HG03175 (cell line): ENCODE results near the gene TMEM98.
"Not testable (repeated sequence)": the region's sequence is repeated elsewhere in the genome, so short reads cannot be mapped to it uniquely, and the experiment has no call there.

Experiments
- ATAC-seq: cut with Tn5 transposase; IDR thresholded peaks from one replicate; pipeline ENCODE4 v1.9.1; 2021; ENCODE audit warnings: mild to moderate bottlenecking, moderate library complexity; ENCODE audit not compliant: unreplicated experiment

Gene TMEM98

DNA sequence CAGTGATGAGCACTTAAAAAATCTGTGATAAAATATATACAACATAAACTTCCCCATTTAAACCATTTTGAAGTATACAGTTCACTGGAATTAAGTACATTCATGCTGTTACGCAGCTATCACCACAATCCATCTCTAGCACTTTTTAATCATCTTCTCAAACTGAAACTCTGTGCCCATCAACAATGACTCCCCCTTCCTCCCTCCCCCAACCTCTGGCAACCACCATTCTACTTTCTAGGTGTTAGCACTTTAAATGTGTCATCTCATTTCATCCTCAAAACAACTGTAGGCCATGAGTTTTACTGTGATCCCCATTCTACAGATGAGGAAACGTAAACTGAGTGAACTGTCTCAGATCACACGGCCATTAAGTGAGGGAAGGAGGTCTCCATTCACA lies 13.8 kb upstream of the TMEM98 start:
- no peak for ATAC-seq

DNA sequence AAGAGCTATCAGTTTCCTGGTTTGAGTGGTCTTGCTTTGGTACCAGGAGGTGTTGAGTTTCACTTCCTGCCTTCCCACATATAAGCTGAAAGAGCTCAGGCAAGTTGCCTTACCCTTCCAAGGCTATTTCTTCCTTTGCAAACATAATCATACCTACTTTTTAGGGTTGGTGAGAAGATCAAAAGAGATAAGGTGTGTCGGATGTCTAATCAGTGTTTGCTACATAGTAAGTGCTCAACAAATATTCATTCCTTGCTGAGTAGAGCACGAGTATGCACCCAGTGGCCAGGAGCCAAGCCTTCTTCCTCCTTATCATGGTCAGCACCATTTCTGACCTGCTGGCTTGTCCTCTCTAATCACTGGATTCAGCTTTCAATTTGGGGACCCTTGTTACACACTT lies 12.7 kb upstream of the TMEM98 start:
- ATAC-seq, result no peak

DNA sequence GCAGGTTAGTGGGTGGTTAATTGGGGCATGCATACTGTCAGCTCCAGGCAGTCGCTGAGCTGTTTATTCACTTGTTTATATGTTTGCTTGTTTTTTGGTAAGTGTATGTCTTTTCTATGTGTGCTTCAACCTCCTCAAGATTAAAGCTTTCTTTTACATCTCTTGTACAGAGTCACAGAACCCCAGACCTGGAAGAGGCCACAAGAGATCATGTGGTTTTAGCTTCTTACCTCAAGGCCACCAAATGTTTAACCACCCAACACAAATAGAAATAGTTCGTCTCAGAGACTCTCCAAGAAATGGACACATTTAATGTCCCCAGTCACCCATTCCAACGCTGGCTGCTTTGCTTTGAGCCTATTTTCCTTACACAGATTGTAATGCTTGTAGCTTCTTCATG lies 11.8 kb upstream of the TMEM98 start:
- ATAC-seq, result no peak

DNA sequence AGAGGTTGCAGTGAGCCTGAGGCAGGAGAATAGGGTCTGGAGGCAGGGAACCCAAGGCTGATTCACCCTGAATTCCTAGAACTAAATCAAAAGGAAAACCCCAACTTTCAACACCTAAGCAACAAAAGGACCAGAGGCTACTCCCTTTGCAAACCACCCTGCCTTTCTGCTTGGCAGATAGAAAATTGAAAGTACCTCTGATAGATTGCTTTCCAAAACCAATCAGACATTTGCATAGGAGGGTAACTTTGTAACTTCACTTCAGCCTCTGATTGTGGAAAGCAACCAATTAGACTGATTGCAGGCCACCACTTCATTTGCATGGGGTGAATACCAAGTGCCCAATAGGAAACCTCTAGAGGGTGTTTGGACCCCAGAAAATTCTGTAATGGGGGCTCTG lies 10.9 kb upstream of the TMEM98 start:
- no peak for ATAC-seq

DNA sequence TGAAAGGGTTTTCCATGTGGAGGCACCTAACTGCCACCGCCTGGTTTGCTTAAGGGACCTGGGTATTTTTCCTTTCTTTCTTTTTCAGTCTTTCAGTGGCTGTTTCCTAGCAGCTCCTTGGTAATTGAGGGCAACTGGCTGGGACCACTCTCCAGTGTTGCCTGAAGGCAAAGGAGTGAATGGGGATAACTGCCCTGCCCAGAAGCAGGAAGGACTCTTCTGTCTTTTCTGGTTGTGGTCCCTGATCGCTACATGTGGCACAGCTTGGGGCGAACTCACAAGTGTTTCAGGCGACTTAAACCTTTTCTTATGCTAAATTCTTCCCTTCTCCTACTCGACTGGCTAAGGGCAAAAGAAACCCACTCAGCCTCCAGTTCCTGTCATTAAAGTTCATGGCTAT lies 10.1 kb upstream of the TMEM98 start:
- no peak for ATAC-seq

DNA sequence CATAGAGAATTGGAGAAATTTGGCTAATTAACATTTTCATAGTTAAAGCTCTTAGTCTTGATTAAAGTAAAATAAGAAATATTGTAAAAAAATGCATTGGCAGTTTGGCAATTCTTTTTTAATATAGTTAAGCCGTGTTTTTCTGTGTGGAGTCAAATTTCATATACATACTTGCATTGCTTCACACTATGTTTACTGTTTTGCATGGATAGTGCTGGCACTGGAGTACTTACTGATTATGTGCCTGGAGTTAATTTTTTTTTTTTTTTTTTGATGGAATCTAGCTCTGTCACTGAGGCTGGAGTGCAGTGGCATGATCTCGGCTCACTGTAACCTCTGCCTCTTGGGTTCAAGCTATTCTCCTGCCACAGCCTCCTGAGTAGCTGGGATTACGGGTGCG lies 8.1 kb upstream of the TMEM98 start:
- ATAC-seq, result not testable (repeated sequence)

DNA sequence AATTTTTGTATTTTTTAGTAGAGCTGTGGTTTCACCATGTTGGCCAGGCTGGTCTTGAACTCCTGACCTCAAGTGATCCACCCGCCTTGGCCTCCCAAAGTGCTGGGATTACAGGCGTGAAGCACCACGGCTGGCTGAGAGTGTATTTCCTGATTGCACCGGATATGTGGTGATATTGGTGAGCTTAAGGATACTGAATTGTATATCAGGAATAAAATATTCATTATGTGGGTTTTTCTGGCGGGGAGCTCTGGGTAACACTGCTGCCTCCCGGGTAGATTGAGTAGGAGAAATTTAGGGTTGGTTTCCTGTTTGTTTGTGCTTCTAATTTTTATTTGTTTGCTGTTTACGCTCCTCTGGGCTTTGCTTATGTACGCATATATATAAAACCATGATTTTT lies 7.7 kb upstream of the TMEM98 start:
- no peak for ATAC-seq

DNA sequence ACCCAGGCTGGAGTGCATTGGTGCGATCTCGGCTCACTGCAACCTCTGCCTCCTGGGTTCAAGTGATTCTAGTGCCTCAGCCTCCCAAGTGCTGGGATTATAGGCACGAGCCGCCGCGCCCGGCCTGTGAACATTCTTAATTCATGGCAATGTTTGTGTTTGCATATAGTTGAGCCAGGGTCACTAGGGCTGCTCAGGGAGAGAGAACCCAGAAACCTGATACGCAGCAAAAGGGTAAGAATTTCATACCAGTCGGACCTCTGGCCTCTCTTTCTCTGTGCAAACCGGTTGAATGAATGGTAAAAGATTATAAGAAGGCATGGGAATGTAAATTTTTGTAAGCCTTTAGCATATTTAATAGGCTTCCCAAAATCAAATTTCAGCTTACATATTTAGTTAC lies 6.9 kb upstream of the TMEM98 start:
- no peak for ATAC-seq

DNA sequence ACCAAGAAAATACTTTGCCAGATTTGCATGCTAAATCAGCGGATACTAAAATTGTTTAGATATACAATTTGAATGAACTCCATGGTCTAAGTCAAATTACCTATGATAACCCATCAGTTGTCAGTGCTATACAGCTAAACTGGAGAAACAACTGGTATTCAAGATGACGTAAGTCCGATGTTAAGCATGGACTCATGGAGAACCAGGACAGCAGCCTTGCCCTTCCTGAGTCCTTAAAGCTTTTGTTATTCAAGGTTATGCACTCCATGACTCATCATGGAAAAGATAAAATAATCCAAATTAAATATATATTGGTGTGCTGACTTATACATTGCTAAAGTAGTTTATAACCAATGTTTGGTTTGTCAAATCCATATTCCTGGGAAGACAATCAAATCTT lies 4.0 kb upstream of the TMEM98 start:
- ATAC-seq, result not testable (repeated sequence)

DNA sequence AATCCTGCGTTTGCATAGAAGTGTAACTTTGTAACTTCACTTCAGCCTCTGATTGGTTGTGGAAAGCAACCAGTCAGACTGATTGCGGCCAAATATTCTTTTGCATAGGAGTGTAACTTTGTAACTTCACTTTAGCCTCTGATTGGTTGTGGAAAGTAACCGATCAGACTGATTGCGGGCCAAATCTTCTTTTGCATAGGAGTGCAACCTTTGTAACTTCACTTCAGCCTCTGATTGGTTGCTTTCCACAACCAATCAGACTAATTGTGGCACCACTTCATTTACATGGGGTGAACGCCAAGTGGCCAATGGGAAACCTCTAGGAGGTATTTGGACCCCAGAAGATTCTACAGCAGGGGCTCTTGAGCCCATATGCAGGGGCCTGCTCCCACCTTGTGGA lies 1.8 kb upstream of the TMEM98 start:
- ATAC-seq, result no peak

DNA sequence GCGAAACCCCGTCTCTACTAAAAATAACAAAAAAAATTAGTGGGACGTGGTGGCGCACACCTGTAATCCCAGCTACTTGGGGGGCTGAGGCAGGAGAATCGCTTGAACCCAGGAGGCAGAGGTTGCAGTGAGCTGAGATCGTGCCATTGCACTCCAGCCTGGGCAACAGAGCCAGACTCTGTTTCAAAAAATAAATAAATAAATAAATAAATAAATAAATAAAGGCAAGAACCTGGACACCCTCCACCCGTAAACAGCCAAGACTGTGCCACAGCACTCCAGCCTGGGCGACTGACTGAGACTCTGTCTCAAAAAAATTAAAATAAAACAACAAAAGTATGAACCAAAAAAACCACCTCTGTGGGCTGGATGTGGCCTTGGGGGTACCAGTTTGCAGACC lies 1.2 kb upstream of the TMEM98 start:
- ATAC-seq, result not testable (repeated sequence)

DNA sequence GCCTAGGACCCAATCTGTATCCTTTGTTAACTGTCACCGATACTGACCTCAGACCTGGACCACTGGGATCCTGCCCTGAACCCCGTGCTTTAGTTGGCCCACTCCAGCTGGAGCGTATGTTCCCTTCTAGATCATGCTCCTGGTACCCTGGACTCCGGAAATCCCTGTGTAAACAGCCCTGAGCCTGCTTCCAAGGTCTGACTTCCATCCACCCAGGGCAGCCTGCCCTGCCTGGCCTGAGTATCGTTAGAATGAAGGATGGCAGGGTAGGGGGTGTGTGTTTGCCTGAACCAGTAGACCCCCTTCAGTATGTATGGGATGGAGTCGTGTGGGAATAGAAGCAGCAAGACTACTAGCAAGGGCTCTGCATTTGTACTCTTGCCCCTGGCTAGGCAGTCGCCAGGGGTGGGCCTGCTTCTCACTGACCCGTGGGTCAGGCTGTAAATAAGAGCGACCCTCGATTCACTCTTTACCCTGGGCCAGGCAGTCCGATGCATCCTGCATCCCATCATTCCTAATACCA lies 691 bp upstream of the TMEM98 start:
- no peak for ATAC-seq

DNA sequence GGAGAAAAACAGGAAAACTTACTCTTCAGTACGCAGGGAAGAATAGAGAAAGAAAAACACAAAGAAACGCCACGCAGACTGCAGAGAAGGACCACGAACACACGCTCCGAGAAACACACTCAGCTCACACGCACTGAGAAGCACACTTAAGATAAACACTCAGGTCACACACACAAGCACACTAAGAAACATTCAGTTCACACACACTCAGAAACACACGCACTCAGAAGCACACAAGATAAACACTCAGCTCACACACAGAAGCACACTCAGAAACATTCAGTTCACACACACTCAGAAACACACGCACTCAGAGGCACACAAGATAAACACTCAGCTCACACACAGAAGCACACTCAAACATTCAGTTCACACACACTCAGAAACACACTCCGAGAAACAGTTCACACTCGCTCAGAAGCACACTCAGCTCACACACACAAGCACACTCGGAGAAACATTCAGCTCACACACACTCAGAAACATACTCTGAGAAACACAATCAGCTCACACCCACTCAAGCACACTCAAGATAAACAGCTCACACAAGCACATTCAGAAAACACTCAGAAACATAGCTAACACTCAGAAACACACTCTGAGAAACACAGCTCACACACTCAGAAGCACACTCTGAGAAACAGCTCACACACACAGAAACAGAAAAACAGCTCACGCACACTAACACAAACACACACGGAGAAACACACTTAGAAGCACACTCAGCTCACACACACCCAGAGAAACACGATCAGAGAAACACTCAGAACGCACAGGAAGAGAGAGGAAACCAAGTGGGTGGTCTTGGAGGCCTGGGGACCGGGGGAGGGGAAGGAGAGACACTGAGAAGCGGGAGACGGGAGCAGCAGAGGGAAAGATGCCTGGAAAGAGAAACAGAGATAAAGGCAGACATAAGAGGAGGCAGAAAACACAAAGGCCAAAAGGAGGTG lies 908 bp downstream of the TMEM98 start:
- no peak for ATAC-seq

DNA sequence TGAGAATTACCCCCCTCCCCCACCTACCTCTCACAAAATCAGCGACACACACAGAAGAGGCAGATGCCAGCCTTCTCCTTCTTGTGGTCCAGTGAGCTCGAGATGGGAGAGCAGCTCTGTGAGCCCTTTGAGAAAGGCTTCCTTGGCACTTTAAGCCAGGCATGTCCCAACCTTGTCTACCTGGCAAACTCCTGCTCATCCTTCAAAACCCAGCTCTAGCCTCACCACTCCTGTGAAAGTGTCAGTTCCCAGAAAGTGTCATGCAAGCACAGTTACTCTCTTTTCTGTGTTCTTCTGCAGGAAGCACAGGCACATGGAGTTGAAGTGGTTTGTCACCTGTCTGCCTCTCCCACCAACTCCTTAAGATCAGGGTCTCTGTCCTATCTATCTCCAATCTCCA lies 1.6 kb downstream of the TMEM98 start:
- no peak for ATAC-seq

DNA sequence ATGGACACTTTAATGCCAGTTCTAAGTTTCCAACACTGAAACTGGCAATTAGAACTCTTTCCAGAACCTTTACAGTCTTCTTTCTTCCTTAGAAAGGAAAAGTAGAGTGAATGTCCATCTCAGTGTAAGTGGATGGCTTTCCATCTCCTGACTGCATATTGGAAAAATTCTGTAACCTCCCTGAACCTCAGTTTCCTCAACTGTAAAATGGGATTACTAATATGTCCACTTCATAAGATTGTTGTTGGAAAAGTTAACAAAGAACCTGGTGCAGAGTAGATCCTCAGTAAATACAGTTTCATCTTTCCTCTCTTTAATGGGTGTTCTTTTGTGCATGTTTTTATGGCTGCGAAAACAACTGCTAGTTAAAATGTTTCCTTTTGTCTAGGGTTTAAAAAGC lies 2.6 kb downstream of the TMEM98 start:
- no peak for ATAC-seq

DNA sequence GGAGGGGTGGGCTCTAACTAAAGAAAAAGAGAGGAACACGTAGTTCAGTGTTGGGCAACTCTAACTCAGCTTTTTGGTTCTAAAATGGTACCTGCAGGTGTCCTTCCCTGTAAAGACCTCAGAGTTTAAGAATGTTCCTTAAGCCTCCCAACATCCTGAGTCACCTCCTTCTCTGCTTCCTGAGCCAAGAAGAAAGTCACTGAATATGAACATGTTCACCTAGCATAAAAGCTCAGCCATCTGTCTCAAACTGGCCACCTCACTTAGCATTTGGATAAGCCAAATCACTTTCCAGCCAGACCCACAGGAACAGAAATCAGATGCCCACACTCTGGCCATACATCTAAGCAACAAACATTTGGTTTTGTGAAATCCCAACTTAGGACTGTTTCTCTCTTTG lies 3.7 kb downstream of the TMEM98 start:
- no peak for ATAC-seq

DNA sequence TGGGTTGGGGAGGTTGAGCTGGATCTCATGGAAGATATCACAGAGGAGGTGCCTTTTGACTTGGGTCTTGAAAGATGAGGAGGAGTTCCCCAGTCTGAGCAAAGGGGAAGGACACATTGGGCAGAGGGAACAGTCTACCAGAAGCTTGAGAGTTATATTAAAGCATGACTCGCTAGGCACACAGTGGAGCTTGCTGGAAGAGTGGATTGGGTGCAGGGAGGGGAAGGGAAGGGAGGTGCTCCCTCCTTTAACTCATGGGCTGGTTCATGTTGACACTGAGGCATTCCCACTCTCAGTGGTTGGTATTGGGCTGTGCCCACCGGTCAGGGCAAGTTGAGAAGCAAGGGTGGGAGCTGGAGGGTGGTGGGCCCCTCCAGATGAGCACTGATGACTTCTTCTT lies 5.9 kb downstream of the TMEM98 start:
- ATAC-seq, result no peak

DNA sequence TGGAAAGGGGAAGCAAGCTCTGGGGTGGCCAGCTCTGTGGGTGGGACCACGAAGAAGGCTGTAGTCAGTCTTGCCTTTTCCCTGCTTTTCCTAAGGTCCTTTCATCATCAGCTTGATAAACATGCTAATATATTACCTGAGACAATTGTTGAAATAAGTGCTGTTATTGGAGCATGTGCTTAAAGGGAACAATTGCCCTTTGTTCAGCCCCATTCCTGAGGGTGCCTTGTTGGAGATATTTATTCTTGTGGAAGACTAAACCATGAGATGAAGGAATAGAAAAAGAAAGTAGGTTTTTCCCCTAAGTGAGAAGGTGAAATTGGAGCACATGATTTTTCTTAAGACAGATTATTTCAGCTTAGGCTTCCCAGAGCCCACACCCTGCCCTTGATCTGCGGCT lies 7.8 kb downstream of the TMEM98 start:
- ATAC-seq, result no peak

DNA sequence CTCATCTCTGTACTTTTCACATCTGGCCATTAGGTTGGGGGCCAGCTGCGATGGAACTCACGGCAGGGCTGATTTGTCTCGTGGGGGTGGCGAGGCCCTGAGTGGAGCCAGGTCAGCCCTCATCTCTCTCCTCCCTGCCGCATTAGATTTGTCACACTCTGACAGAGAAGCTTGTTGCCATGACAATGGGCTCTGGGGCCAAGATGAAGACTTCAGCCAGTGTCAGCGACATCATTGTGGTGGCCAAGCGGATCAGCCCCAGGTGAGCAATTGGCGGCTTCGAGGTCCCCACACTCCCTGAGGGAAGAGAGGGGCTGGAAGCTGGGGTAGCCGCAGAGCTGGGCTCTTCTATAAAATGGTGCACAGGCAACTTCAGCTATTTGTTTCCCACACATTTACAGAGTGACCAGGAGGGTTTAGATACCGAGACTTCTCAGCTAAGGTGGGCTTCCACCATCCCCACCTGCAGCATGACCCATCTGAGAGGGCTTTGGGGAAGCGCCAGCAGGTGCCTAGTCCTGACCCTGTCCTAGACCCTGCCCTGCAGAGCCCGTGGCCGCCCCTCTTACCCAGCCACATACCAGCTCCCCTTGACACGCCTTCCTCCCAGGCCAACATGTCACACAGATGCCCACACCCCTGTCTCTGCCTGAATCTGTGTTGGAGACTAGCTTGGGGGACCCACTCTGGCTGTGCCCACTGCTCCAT lies 8.4 kb downstream of the TMEM98 start:
- no peak for ATAC-seq

DNA sequence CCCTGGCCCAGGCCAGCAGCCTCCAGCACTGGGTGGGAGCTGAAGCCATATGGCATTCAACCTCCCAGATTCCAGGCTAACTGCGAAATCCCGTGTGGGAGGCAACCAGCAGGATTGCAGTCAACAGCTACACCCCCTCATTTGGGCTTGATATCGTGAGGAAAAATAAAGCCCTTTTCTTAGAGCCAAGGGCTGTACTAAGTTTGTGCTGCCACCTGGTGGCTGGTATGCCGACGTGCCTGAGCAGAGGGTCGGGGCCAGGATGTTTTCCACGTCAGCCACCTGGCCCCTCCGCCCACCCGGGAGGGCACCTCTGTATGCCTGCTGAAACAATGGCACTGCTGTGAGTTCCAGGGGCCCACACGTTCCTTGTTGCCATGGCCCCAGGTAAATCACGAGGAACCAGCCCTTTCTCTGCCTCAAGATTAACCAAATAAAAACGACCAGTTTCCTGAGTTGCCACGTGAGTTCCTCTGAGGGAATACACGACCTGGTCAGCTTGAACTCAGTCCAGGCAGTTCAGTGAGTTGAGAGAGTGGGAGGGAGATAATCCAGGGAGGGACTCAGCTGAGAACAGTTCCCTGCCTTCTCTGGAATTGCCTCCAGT lies 9.0 kb downstream of the TMEM98 start:
- no peak for ATAC-seq

DNA sequence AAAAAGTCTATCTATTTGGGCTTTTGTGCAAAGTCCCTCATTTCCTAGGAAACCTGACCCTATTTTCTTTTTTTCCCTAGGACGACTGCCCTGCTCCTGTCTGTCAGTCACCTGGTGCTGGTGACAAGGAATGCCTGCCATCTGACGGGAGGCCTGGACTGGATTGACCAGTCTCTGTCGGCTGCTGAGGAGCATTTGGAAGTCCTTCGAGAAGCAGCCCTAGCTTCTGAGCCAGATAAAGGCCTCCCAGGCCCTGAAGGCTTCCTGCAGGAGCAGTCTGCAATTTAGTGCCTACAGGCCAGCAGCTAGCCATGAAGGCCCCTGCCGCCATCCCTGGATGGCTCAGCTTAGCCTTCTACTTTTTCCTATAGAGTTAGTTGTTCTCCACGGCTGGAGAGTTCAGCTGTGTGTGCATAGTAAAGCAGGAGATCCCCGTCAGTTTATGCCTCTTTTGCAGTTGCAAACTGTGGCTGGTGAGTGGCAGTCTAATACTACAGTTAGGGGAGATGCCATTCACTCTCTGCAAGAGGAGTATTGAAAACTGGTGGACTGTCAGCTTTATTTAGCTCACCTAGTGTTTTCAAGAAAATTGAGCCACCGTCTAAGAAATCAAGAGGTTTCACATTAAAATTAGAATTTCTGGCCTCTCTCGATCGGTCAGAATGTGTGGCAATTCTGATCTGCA lies 12.9 kb downstream of the TMEM98 start:
- ATAC-seq, result no peak
